Measurements from ENCODE around the gene ZFPL1.

Gene ZFPL1

GRCh38 chr11:65131895-65132237 is 47.8 kb downstream of the ZFPL1 start:
- no peaks in the 10 kb centered on the region for H3K9me3 Mint-ChIP-seq
- no peaks in the 10 kb centered on the region for H3K27me3 Mint-ChIP-seq
- peak overlapping the region; percentile 99 for H3K27ac Mint-ChIP-seq
- H3K36me3 Mint-ChIP-seq (ENCODE audit: low read depth): peaks cover 86% of the 10 kb centered on the region
- no peak overlapping the region for H3K4me3 Mint-ChIP-seq
- H3K4me1 Mint-ChIP-seq (ENCODE audit: low read depth): peaks cover 33% of the 10 kb centered on the region
- DNase-seq: no peak

DNA sequence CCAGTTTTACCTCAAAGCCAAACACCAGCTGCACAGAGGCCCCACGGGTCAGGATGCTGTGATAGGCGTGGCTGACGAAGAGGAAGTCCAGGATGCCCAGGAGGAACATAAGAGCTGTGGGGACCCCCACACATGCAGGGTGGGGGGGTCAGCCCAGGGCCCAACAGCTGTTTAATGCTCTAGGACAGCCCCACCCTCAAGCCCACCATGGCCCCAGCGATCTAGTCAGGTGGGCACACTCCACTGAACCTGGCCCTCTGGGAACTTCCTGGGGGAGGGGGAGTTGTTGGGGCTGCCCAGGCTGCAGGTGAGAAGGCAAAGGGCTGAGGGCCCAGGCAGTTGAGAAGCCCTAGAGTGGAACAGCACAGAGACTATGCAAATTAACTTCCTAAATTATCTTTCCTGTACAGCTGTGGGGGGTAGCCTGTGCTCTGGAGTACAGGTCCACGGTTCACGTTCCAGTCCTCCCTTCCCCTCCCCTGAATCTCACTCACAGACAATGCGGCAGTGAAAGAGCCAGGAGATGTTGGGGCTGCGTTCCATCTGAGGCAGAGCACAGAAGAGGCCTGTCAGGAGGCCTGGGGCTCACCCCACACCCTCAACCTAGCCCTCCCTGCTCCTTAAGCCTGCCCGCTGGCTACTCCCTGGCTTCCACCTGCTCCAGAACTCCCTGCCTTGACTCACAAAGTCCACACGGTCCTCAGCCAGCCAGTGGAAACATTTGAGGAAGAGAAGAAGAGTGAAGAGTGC is 48.4 kb downstream of the ZFPL1 start:
- H3K4me3 Mint-ChIP-seq: peak overlapping the region; percentile 97
- H3K4me1 Mint-ChIP-seq (ENCODE audit: low read depth): peaks cover 33% of the 10 kb centered on the region
- H3K36me3 Mint-ChIP-seq (ENCODE audit: low read depth): peaks cover 80% of the 10 kb centered on the region
- DNase-seq: no peak
- H3K9me3 Mint-ChIP-seq: no peaks in the 10 kb centered on the region
- H3K27ac Mint-ChIP-seq: peak overlapping the region; percentile 99
- no peaks in the 10 kb centered on the region for H3K27me3 Mint-ChIP-seq

- no peaks in the 10 kb centered on the region for H3K27me3 Mint-ChIP-seq
- H3K36me3 Mint-ChIP-seq (ENCODE audit: low read depth): peaks cover 73% of the 10 kb centered on the region
- H3K27ac Mint-ChIP-seq: peak overlapping the region; percentile 99
- peaks cover 33% of the 10 kb centered on the region for H3K4me1 Mint-ChIP-seq (ENCODE audit: low read depth)
- DNase-seq: peak; percentile 73
- peak overlapping the region; percentile 97 for H3K4me3 Mint-ChIP-seq
- H3K9me3 Mint-ChIP-seq: no peaks in the 10 kb centered on the region
These were observed 49.1 kb downstream of the ZFPL1 start for GRCh38 chr11:65132988-65133700.

GRCh38 chr11:65133724-65134123 is 49.7 kb downstream of the ZFPL1 start:
- peak overlapping the region; percentile 97 for H3K4me3 Mint-ChIP-seq
- no peaks in the 10 kb centered on the region for H3K27me3 Mint-ChIP-seq
- H3K9me3 Mint-ChIP-seq: no peaks in the 10 kb centered on the region
- no peak for DNase-seq
- peaks cover 67% of the 10 kb centered on the region for H3K36me3 Mint-ChIP-seq (ENCODE audit: low read depth)
- H3K4me1 Mint-ChIP-seq (ENCODE audit: low read depth): peaks cover 33% of the 10 kb centered on the region
- H3K27ac Mint-ChIP-seq: peak overlapping the region; percentile 99

DNA sequence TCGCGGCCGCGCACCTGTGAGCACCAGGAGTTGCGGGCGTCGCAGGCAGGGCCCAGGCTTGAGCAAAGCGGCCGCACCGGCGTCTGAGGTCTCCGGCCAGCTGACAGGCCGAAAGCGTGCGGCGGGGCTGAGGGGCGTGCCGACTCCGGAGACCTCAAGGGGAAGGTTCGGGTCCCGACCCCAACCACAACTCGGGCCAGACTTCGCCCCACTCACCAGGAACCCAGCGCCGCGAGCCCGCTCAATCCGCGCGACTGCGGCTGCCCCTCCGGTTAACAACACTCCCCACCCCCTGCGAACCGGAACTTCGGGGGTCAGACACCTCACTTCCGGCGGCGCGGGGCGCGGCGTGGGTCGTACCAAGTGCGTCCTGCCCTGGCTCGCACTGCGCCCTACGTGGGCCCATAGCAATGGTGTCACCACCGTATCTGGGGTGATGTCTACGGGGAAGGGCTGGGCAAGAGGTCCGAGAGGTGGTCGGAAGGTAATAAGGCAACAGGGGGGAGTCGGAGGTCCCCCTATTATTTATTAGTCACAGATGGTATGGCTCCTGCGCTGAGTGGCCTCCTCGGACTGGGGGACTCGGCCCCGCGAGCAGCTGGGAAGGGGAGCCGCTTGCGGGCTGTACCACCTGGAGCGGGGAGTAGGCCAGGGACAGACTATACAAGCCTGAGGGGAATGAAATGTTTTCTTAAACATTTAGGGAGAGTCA is 50.4 kb downstream of the ZFPL1 start, which contains the start of gene SYVN1:
SYVN1 (minus strand) TSS at position 280 of the 712 bp plus-strand sequence. CDS start 918 bp downstream, outside the sequence.
- no peaks in the 10 kb centered on the region for H3K9me3 Mint-ChIP-seq
- peaks cover 33% of the 10 kb centered on the region for H3K4me1 Mint-ChIP-seq (ENCODE audit: low read depth)
- H3K4me3 Mint-ChIP-seq: peak within 1 kb of the TSS; percentile 97
- no peaks in the 10 kb centered on the region for H3K27me3 Mint-ChIP-seq
- peak; percentile 97 for DNase-seq
- peak within 1 kb of the TSS; percentile 99 for H3K27ac Mint-ChIP-seq
- H3K36me3 Mint-ChIP-seq (ENCODE audit: low read depth): peaks cover 60% of the 10 kb centered on the region

DNA sequence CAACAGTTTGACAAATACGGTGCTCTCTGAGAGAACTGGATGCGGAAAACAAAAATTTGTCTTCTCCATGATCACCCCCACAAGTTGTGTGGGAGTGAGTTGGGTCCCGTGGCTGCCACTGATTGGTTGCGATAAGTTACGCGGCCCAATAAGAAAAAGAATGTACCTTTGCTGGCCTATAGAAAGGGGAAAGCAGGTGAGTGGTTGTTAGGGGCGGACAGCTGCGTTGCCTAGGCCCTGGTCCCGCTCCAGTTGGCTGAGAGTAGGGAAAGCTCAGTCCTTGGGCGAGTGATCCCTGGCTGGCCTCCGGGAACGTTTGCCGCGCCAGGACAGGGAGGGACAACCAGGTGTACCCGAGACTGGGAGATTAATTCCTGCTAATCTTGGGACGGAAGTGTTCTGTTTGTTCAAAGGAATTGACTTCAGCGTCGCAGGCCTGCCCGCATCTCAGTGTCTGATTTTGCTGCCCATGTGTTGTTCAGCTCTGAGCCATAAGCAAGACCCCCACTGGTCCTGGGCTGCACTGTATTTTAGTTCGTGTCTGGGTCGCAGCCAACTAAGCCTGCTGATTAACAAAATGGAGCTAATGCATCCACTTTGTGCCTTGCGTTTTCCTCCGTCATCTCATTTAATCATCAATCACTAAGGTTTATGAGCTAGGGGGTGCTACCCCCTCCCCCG is 51.1 kb downstream of the ZFPL1 start:
- H3K9me3 Mint-ChIP-seq: no peaks in the 10 kb centered on the region
- peaks cover 54% of the 10 kb centered on the region for H3K36me3 Mint-ChIP-seq (ENCODE audit: low read depth)
- H3K4me1 Mint-ChIP-seq (ENCODE audit: low read depth): peaks cover 33% of the 10 kb centered on the region
- peak overlapping the region; percentile 99 for H3K27ac Mint-ChIP-seq
- no peaks in the 10 kb centered on the region for H3K27me3 Mint-ChIP-seq
- peak overlapping the region; percentile 97 for H3K4me3 Mint-ChIP-seq
- peak; percentile 83 for DNase-seq

- H3K4me3 Mint-ChIP-seq: peak overlapping the region; percentile 97
These were observed 51.7 kb downstream of the ZFPL1 start for GRCh38 chr11:65135633-65136145.

GRCh38 chr11:65136515-65137096 is 52.6 kb downstream of the ZFPL1 start:
- peaks cover 38% of the 10 kb centered on the region for H3K36me3 Mint-ChIP-seq (ENCODE audit: low read depth)
- no peaks in the 10 kb centered on the region for H3K27me3 Mint-ChIP-seq
- H3K27ac Mint-ChIP-seq: peak overlapping the region; percentile 86
- H3K9me3 Mint-ChIP-seq: no peaks in the 10 kb centered on the region
- H3K4me3 Mint-ChIP-seq: peak overlapping the region; percentile 97
- DNase-seq: no peak
- H3K4me1 Mint-ChIP-seq (ENCODE audit: low read depth): peaks cover 28% of the 10 kb centered on the region

More at GRCh38 chr11:65135633-65136145, 51.7 kb downstream of the ZFPL1 start:
- Mint-ChIP-seq H3K27me3 (no peaks in the 10 kb centered on the region), H3K4me1 (ENCODE audit: low read depth) (peaks cover 33% of the 10 kb centered on the region), H3K9me3 (no peaks in the 10 kb centered on the region), H3K27ac (peak overlapping the region; percentile 99), H3K36me3 (ENCODE audit: low read depth) (peaks cover 48% of the 10 kb centered on the region)
- DNase-seq: no peak

Measured in activated T-cell treated with anti-CD3 and anti-CD28 coated beads, Interleukin-2, amount 50 U/mL, for 24 hours (primary cell).